OCI-M1 (cell line): Measurements from ENCODE around the gene IGFALS.

Experiments
- DNase-seq: peaks from one replicate; lab custom pipeline; 2025; lab: John Stamatoyannopoulos, UW

The IGFALS gene

GRCh38 chr16:1793578-1794220 is at the start of gene IGFALS:
IGFALS (minus strand) TSS chr16:1793705; CDS start chr16:1793652, 53 bp downstream.
- DNase-seq: no peak

GRCh38 chr16:1839554-1839953 is 46.0 kb upstream of the IGFALS start:
- DNase-seq: peak; percentile 66

GRCh38 chr16:1834096-1834495 is 40.6 kb upstream of the IGFALS start:
- DNase-seq: no peak

- DNase-seq: peak; percentile 90
These were observed 39.4 kb upstream of the IGFALS start for GRCh38 chr16:1832838-1833454.

- no peak for DNase-seq
These were observed 37.9 kb upstream of the IGFALS start for GRCh38 chr16:1831186-1832075.

GRCh38 chr16:1830213-1830612 is 36.7 kb upstream of the IGFALS start:
- no peak for DNase-seq

GRCh38 chr16:1828645-1829410 is 35.3 kb upstream of the IGFALS start:
- DNase-seq: peak; percentile 55

GRCh38 chr16:1826691-1827573 is 33.4 kb upstream of the IGFALS start, which contains the start of the genes FAHD1 and HAGH:
FAHD1 (plus strand) TSS chr16:1827206; CDS start chr16:1827239, 33 bp downstream.
HAGH (minus strand) TSS chr16:1826825; CDS start chr16:1826787, 38 bp downstream.
- peak; percentile 95 for DNase-seq

- peak; percentile 73 for DNase-seq
These were observed 32.6 kb upstream of the IGFALS start for GRCh38 chr16:1825864-1826690.

- DNase-seq: no peak
These were observed 31.9 kb upstream of the IGFALS start for GRCh38 chr16:1825381-1825863.

- peak; percentile 83 for DNase-seq
These were observed 30.3 kb upstream of the IGFALS start for GRCh38 chr16:1823821-1824220.

- DNase-seq: no peak
These were observed 29.3 kb upstream of the IGFALS start for GRCh38 chr16:1822801-1823200.

- no peak for DNase-seq
These were observed 28.5 kb upstream of the IGFALS start for GRCh38 chr16:1821861-1822611.

GRCh38 chr16:1820946-1821290 is 27.4 kb upstream of the IGFALS start:
- no peak for DNase-seq

GRCh38 chr16:1820096-1820945 is 26.8 kb upstream of the IGFALS start:
- no peak for DNase-seq

GRCh38 chr16:1819611-1820010 is 26.1 kb upstream of the IGFALS start:
- DNase-seq: no peak

GRCh38 chr16:1818873-1819525 is 25.5 kb upstream of the IGFALS start:
- no peak for DNase-seq
